Measurements from ENCODE around the gene MBNL2.

DNA sequence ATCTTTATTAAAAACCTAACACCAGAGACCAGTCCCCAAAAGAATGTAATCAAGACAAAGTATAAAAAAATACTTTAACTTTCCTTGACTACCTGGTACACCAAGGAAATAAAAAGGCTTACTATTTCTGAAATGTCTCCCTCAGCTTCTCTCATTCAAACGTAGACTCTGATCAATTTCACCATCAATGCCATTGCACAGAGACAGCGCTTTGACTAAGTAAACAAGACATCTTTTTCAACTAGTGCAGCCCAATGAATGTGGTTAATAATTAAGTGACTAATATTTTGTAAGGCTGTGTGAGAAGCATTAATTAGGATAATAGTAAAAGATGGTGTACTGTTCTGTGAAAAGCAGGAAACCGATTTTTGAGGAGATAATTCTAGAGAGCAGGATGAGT lies 204.6 kb downstream of the MBNL2 start:
- TF ChIP-seq EZH2 (IDR thresholded peaks at IDR 0.05; ENCODE audit: low read length, unreplicated experiment) (no peak), EZH2phosphoT487 (IDR thresholded peaks at IDR 0.05; ENCODE audit: borderline replicate concordance, low read length) (no peak)
- TF ChIP-seq, protein P1, sequence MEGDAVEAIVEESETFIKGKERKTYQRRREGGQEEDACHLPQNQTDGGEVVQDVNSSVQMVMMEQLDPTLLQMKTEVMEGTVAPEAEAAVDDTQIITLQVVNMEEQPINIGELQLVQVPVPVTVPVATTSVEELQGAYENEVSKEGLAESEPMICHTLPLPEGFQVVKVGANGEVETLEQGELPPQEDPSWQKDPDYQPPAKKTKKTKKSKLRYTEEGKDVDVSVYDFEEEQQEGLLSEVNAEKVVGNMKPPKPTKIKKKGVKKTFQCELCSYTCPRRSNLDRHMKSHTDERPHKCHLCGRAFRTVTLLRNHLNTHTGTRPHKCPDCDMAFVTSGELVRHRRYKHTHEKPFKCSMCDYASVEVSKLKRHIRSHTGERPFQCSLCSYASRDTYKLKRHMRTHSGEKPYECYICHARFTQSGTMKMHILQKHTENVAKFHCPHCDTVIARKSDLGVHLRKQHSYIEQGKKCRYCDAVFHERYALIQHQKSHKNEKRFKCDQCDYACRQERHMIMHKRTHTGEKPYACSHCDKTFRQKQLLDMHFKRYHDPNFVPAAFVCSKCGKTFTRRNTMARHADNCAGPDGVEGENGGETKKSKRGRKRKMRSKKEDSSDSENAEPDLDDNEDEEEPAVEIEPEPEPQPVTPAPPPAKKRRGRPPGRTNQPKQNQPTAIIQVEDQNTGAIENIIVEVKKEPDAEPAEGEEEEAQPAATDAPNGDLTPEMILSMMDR (conservative IDR thresholded peaks at IDR 0.05; ENCODE audit: low read depth, low read length), result no peak

Measured in PC-3 (cell line).